ENCODE data around the gene HUNK. TPM values are rescaled to one million over a fixed set of nuclear protein-coding genes. Genes with fewer than 3 reads are reported as not detected.

Gene HUNK
- polyA plus RNA-seq, result 9.1 TPM
- long read RNA-seq, donor 1, full-length matches to known transcripts, result 1 of 1 reads
- long read RNA-seq, donor 1, partial matches to known transcripts, result 0 of 1 reads
- long read RNA-seq, donor 1, other reads (novel, unspliced or antisense), result 0 of 1 reads
- long read RNA-seq, donor 2, full-length matches to known transcripts, result 3 of 3 reads
- long read RNA-seq, donor 2, partial matches to known transcripts, result 0 of 3 reads
- long read RNA-seq, donor 2, other reads (novel, unspliced or antisense), result 0 of 3 reads
- long read RNA-seq, donor 3, result 0 reads
- long read RNA-seq, donor 4, result 0 reads
- long read RNA-seq, donor 5, full-length matches to known transcripts, result 1 of 1 reads
- long read RNA-seq, donor 5, partial matches to known transcripts, result 0 of 1 reads
- long read RNA-seq, donor 5, other reads (novel, unspliced or antisense), result 0 of 1 reads
- long read RNA-seq, donor 6, full-length matches to known transcripts, result 3 of 3 reads
- long read RNA-seq, donor 6, partial matches to known transcripts, result 0 of 3 reads
- long read RNA-seq, donor 6, other reads (novel, unspliced or antisense), result 0 of 3 reads
- long read RNA-seq, donor 7, full-length matches to known transcripts, result 1 of 1 reads
- long read RNA-seq, donor 7, partial matches to known transcripts, result 0 of 1 reads
- long read RNA-seq, donor 7, other reads (novel, unspliced or antisense), result 0 of 1 reads
- long read RNA-seq, donor 8, full-length matches to known transcripts, result 2 of 2 reads
- long read RNA-seq, donor 8, partial matches to known transcripts, result 0 of 2 reads
- long read RNA-seq, donor 8, other reads (novel, unspliced or antisense), result 0 of 2 reads
- long read RNA-seq, donor 9, result 0 reads
- long read RNA-seq, donor 10, full-length matches to known transcripts, result 4 of 4 reads
- long read RNA-seq, donor 10, partial matches to known transcripts, result 0 of 4 reads
- long read RNA-seq, donor 10, other reads (novel, unspliced or antisense), result 0 of 4 reads
- long read RNA-seq, donor 11, full-length matches to known transcripts, result 1 of 1 reads
- long read RNA-seq, donor 11, partial matches to known transcripts, result 0 of 1 reads
- long read RNA-seq, donor 11, other reads (novel, unspliced or antisense), result 0 of 1 reads

DNA sequence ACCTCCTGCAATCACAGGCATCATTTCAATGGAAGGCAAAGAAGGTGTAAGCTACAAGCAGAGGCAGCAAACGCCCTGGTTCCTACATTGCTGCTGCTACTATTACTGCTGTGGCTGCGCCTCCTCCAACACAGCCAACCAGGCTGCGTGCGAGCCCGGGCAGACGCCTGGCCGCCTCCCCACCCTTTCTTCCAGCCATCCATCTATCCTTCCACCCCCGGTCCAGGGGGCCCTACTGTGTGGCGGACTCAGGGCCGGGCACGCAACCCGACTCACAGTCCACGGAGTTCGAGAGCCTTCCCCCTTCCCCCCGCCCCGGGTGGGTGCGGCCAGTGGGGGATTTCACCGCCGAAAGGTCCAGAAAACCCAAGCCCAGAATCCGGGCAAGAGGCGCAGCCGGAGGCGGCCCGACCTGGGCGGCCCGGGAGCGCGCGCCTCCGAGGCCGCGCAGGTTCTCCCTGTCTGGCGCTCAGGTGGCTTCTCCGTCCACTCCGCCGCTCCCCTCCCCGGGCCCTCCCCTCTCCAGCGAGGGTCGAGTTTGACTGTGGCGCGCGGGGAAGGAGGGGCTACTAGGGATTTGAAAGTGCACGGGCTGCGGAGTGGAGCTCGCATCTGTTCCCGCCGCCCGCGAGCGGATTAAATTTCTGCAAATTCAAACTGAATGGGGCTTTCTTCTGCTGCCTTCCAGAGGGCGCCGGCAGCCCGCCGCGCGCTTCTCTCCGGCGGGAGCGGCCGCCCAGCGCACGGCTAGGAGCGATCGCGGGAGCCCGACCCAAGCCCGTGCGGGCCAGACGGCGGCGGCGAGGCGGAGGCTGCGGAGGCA lies at the start of gene HUNK:
Gene HUNK, plus strand, starts transcription at position 569 of the 823 bp plus-strand sequence. CDS start 655 bp downstream, outside the sequence.
- DNase-seq, result peak; percentile 48 to 83
- Histone ChIP-seq H3K27ac (ENCODE audit: low read length) (peak within 1 kb of the TSS; percentile 77), H3K27me3 (ENCODE audit: control insufficient read depth, insufficient read depth, low read length) (no peaks in the 10 kb centered on the region), H3K36me3 (ENCODE audit: control insufficient read depth, insufficient read depth, low read length) (no peaks in the 10 kb centered on the region), H3K4me1 (ENCODE audit: control insufficient read depth, insufficient read depth, low read length) (peaks cover 13% of the 10 kb centered on the region), H3K9me3 (ENCODE audit: control insufficient read depth, low read depth, low read length) (no peaks in the 10 kb centered on the region), H3K4me3 (ENCODE audit: low read length) (peak within 1 kb of the TSS; percentile 81)
- WGBS (ENCODE audit: insufficient coverage, low lambda C conversion rate), result no CpG with 5 or more reads among the region's 74 CpGs

DNA sequence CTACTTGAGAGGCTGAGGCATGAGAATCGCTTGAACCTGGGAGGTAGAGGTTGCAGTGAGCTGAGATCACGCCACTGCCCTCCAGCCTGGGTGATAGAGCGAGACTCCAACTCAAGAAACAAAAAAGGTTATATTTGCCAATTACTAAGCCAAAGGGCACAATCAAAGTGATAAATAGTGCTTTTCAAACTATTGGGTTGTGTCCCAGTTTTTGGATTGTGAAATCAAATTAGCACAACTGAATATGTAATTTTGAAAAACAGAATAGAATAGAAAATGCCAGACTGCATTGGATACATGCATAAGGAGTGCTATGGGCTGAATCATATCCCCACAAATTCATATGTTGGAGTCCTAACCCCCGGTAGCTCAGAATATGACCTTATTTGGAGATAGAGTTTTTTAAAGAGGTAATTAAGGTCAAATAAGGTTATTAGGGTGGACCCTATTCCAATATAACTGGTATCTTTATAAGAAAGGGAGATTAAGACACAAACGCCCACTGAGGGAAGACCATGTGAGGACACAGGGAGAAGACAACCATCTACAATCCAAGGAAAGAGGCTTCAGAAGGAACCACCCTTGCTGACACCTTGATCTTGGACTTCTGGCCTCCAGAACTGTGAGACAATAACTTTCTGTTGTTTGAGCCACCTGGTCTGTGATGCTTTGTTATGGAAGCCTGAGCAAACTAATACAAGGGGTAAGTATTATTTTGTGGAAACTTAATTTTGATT lies 42.9 kb upstream of the HUNK start:
- H3K36me3 ChIP-seq (ENCODE audit: control insufficient read depth, insufficient read depth, low read length), result no peaks in the 10 kb centered on the region
- H3K4me3 ChIP-seq (ENCODE audit: low read length), result no peak overlapping the region
- H3K4me1 ChIP-seq (ENCODE audit: control insufficient read depth, insufficient read depth, low read length), result no peaks in the 10 kb centered on the region
- no peak overlapping the region for H3K27ac ChIP-seq (ENCODE audit: low read length)
- no peaks in the 10 kb centered on the region for H3K9me3 ChIP-seq (ENCODE audit: control insufficient read depth, low read depth, low read length)
- DNase-seq, result no peak
- no CpG with 5 or more reads among the region's 5 CpGs for WGBS (ENCODE audit: insufficient coverage, low lambda C conversion rate)
- no peaks in the 10 kb centered on the region for H3K27me3 ChIP-seq (ENCODE audit: control insufficient read depth, insufficient read depth, low read length)

DNA sequence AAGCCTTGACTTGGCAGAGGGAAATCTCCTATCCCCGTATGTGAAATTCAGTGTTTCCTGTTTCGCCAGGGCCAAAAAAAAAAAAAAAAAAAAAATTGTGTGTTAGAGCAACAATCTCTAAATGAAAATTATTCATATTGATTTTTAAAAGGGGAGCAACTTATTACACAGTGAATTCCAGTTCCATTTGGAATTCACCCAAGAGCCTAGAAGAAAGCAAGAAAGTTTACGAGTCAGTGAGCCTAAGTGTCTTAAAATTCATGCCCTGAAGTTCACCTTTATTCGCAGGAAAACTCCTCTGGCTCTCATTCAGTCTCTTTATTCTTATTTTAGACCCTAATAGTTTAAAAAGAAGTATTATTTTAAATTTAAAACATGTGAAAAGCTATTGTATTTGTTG lies 42.1 kb upstream of the HUNK start:
- 0% methylated on average over 1 of the region's 4 CpGs for WGBS (ENCODE audit: insufficient coverage, low lambda C conversion rate)
- Histone ChIP-seq H3K4me1 (ENCODE audit: control insufficient read depth, insufficient read depth, low read length) (no peaks in the 10 kb centered on the region), H3K4me3 (ENCODE audit: low read length) (no peak overlapping the region), H3K27me3 (ENCODE audit: control insufficient read depth, insufficient read depth, low read length) (no peaks in the 10 kb centered on the region), H3K27ac (ENCODE audit: low read length) (no peak overlapping the region), H3K36me3 (ENCODE audit: control insufficient read depth, insufficient read depth, low read length) (no peaks in the 10 kb centered on the region), H3K9me3 (ENCODE audit: control insufficient read depth, low read depth, low read length) (no peaks in the 10 kb centered on the region)
- DNase-seq, result no peak

DNA sequence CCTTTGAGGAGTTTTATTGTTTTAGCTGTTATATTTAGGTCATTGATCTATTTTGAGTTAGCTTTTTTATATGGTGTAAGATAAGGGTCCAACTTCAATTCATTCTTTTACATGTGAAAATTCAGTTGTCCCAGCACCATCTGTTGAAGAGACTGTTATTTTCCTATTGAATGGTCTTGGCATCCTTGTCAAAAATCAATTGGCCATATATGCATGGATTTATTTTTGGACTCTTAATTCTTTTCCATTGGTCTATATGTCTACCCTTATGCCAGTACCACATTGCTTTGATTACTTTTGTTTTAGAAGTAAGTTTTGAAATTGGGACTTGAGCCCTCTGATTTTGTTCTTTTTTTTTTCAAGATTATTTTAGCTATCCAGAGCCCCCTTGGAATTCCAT lies 35.8 kb upstream of the HUNK start:
- Histone ChIP-seq H3K27me3 (ENCODE audit: control insufficient read depth, insufficient read depth, low read length) (no peaks in the 10 kb centered on the region), H3K36me3 (ENCODE audit: control insufficient read depth, insufficient read depth, low read length) (no peaks in the 10 kb centered on the region), H3K27ac (ENCODE audit: low read length) (no peak overlapping the region)

DNA sequence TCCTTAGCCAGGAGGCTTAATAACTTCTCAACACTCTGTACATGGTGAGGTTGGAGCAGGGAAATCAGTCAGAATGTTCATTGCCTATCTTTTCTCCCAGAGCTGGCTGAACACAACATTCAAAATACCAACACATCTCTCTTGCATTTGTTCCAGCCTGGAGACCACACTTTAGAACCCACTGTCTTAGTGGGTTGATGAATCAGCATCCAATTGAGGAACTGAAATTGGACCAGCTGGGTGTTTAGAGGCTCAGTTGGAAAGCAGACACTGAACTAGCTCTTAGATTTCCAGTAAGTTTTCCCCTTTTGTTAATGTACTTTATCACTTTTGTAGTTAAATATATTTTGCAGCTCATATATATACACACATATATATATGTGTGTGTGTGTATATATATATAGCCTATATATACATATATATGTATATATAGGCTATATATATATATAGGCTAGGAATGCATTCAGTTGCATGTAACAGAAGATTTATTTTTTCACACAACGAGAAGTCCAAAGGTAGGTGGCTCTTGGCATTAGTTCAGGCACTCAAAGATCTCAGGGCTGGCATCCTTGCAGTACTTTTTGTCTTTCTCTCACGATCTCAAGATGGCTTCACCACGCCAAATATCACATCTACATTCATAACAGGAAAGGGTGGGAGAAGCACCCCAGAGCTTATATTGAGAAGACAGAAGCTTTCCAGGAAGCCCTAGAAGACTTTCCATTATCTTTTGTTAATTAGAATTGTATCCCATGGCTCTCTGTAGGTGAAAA lies 35.0 kb upstream of the HUNK start:
- Histone ChIP-seq H3K4me1 (ENCODE audit: control insufficient read depth, insufficient read depth, low read length) (no peaks in the 10 kb centered on the region), H3K27me3 (ENCODE audit: control insufficient read depth, insufficient read depth, low read length) (no peaks in the 10 kb centered on the region), H3K9me3 (ENCODE audit: control insufficient read depth, low read depth, low read length) (no peaks in the 10 kb centered on the region), H3K27ac (ENCODE audit: low read length) (no peak overlapping the region), H3K4me3 (ENCODE audit: low read length) (no peak overlapping the region), H3K36me3 (ENCODE audit: control insufficient read depth, insufficient read depth, low read length) (no peaks in the 10 kb centered on the region)
- no peak for DNase-seq
- 82% methylated on average over 3 of the region's 3 CpGs for WGBS (ENCODE audit: insufficient coverage, low lambda C conversion rate)

More for the DNA sequence above, 35.8 kb upstream of the HUNK start:
- no peaks in the 10 kb centered on the region for H3K9me3 ChIP-seq (ENCODE audit: control insufficient read depth, low read depth, low read length)
- H3K4me1 ChIP-seq (ENCODE audit: control insufficient read depth, insufficient read depth, low read length), result no peaks in the 10 kb centered on the region
- DNase-seq, result no peak
- H3K4me3 ChIP-seq (ENCODE audit: low read length), result no peak overlapping the region

DNA sequence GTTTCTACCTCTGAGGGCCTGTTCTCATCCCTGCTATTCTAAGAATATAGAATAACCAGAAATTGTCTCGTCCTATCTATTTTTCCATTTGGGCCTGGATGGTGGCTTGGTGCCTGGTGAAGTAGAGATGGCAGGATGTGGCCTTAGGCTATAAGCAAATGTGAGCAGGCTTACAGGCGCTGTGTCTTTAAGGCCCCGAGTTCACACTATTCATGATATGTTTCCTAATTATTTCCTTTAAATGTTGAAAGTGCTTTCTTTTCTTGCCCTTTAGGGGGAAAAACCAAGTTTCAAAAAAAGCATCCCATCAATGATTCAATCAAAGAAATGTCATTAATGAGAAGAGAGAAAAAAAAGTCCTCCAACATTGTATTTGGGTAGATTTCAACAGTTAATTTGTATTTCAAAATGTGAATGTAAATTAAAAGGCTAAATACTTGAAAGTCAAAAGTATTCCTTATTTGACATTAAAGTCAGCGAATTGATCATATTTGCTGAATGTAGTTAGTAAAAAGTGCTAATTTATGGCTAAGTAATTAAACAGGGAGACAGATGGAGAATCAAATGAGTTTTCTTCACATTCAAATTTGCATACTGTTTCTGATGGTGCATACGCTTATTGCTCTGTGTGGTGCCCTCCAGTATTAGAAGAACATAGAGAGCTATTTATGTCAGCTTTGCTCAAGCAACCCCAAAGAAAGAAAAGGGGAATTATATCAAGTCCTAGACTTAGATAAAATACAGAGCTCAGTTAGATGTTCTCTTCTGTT lies 34.0 kb upstream of the HUNK start:
- Histone ChIP-seq H3K27ac (ENCODE audit: low read length) (no peak overlapping the region), H3K4me3 (ENCODE audit: low read length) (no peak overlapping the region), H3K9me3 (ENCODE audit: control insufficient read depth, low read depth, low read length) (no peaks in the 10 kb centered on the region), H3K27me3 (ENCODE audit: control insufficient read depth, insufficient read depth, low read length) (no peaks in the 10 kb centered on the region), H3K36me3 (ENCODE audit: control insufficient read depth, insufficient read depth, low read length) (no peaks in the 10 kb centered on the region), H3K4me1 (ENCODE audit: control insufficient read depth, insufficient read depth, low read length) (no peaks in the 10 kb centered on the region)
- DNase-seq, result no peak
- WGBS (ENCODE audit: insufficient coverage, low lambda C conversion rate), result no CpG with 5 or more reads among the region's 5 CpGs

DNA sequence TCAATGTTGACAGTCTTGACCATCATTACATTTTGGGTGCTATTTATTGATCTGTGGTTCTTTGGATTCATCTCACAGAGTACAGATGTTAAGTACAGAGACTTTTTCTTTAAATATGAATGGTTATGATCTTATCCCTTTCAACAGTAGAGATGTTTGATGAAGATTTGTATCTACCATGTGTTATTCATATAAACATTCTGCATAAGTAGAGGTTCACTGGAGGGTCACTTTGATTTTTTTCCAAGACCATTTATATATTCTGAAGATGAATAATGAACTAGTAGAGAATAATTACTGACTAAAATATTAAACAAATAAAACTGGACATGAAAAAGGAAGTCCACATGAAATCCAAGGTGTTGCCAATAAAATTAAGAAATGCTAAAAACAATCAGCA lies 28.6 kb upstream of the HUNK start:
- H3K9me3 ChIP-seq (ENCODE audit: control insufficient read depth, low read depth, low read length), result no peaks in the 10 kb centered on the region
- no peak overlapping the region for H3K4me3 ChIP-seq (ENCODE audit: low read length)
- no peaks in the 10 kb centered on the region for H3K27me3 ChIP-seq (ENCODE audit: control insufficient read depth, insufficient read depth, low read length)
- no peak for DNase-seq
- H3K4me1 ChIP-seq (ENCODE audit: control insufficient read depth, insufficient read depth, low read length), result no peaks in the 10 kb centered on the region
- no peaks in the 10 kb centered on the region for H3K36me3 ChIP-seq (ENCODE audit: control insufficient read depth, insufficient read depth, low read length)
- H3K27ac ChIP-seq (ENCODE audit: low read length), result no peak overlapping the region

DNA sequence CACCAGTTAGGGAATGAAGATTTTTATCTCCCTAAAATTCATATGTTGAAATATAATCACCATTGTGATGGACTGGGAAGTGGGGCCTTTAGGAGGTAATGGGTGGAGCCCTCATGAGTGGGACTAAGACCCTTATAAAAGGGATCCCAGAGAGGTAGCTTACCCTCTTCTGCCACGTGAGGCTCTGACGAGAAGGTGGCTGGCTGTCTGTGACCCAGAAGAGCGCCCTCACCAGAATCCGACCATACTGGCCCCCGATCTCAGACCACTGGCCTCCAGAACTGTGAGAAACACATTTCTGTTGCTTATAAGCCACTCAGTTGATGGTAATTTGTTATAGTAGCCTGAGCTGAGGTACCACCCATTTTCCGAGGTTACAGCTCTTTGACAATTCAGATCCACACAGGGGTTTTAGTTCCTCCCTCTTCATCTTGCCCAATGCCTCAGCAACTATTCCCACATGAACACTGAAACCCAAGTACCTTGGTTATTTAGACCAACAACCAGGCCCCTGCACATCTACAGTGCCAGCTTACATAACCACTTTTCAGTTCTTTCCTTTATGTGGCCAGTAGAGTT lies 27.6 kb upstream of the HUNK start:
- Histone ChIP-seq H3K4me3 (ENCODE audit: low read length) (no peak overlapping the region), H3K4me1 (ENCODE audit: control insufficient read depth, insufficient read depth, low read length) (no peaks in the 10 kb centered on the region), H3K27ac (ENCODE audit: low read length) (no peak overlapping the region), H3K36me3 (ENCODE audit: control insufficient read depth, insufficient read depth, low read length) (no peaks in the 10 kb centered on the region), H3K9me3 (ENCODE audit: control insufficient read depth, low read depth, low read length) (no peaks in the 10 kb centered on the region), H3K27me3 (ENCODE audit: control insufficient read depth, insufficient read depth, low read length) (no peaks in the 10 kb centered on the region)
- no CpG with 5 or more reads among the region's 6 CpGs for WGBS (ENCODE audit: insufficient coverage, low lambda C conversion rate)
- DNase-seq, result no peak

All from large intestine (tissue), 12 donors.